ENCODE data around the gene RPS6KC1. TPM values are rescaled to one million over a fixed set of nuclear protein-coding genes. Genes with fewer than 3 reads are reported as not detected.

Gene RPS6KC1
- total RNA-seq, 2 experiments from 2014 or later: 9.4 to 10.7 TPM

DNA sequence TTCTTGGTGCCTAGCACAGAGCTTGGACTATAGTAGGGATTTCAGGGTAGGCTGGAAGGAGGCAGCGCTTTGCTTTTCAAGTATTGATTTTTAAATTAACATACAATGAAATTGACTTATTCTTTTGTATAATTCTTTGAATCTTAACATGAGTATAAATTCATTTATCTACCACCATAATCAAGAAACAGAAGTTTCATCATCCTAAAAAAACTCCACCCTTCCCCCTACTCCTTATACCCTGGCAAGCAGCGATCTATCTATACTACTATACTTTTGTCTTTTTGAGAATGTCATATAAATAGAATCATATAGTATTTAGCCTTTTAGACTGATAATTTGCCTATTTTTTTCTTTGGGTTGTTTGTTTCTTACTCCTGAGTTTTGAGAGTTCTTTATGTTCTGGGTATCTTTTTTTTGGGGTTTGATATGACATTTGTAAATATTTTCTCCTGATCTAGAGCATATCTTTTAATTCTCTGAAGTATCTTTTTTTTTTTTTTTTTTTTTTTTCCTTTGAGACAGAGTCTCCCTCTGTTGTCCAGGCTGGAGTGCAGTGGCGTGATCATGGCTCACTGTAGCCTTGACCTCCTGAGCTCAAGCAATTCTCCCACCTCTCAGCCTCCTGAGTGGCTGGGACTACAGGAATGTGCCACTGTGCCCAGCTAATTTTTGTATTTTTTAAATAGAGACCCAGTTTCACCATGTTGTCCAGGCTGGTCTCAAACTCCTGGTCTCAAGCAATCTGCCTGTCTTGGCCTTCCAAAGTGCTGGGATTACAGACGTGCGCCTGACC is 6.4 kb downstream of the RPS6KC1 start:
- ChIA-PET POLR2A (interaction anchor here (0.7 to 1.2 kb wide), 3 partner anchors 25 to 118 kb away, joined by 3 to 7 read pairs (median 4); no protein-coding TSS in a partner anchor), CTCF (ENCODE audit: unreplicated experiment) (no interaction called here)
- intact Hi-C loops (cut with micrococcal nuclease; ENCODE audit: unreplicated experiment): no loop called here
- no peak for DNase-seq (ENCODE audit: low spot score)
- no peak overlapping the region for H3K4me3 ChIP-seq (ENCODE audit: low read depth, low read length, poor library complexity, severe bottlenecking)
- no peak for TF ChIP-seq EZH2phosphoT487 (IDR thresholded peaks at IDR 0.05; ENCODE audit: borderline replicate concordance, low read depth, low read length)
- TF ChIP-seq, protein P1, sequence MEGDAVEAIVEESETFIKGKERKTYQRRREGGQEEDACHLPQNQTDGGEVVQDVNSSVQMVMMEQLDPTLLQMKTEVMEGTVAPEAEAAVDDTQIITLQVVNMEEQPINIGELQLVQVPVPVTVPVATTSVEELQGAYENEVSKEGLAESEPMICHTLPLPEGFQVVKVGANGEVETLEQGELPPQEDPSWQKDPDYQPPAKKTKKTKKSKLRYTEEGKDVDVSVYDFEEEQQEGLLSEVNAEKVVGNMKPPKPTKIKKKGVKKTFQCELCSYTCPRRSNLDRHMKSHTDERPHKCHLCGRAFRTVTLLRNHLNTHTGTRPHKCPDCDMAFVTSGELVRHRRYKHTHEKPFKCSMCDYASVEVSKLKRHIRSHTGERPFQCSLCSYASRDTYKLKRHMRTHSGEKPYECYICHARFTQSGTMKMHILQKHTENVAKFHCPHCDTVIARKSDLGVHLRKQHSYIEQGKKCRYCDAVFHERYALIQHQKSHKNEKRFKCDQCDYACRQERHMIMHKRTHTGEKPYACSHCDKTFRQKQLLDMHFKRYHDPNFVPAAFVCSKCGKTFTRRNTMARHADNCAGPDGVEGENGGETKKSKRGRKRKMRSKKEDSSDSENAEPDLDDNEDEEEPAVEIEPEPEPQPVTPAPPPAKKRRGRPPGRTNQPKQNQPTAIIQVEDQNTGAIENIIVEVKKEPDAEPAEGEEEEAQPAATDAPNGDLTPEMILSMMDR (conservative IDR thresholded peaks at IDR 0.05; ENCODE audit: low read length): no peak
- no peak overlapping the region for H3K4me2 ChIP-seq (ENCODE audit: low read length)
- BruUV-seq (replicated peaks): no TSS peak
- H3K79me2 ChIP-seq (ENCODE audit: insufficient read depth, low read depth, low read length): no peaks in the 10 kb centered on the region
- H3K9me3 ChIP-seq (ENCODE audit: low read length): 0 out of 2 replicates have a peak, but pooled peaks cover 7% of the 10 kb centered on the region
- no peaks in the 10 kb centered on the region for H4K20me1 ChIP-seq (ENCODE audit: insufficient read depth, low read length)
- no peaks in the 10 kb centered on the region for H3K9me2 ChIP-seq (ENCODE audit: insufficient read depth, low read length)
- no peaks in the 10 kb centered on the region for H3K4me1 ChIP-seq (ENCODE audit: insufficient read depth, low read length, poor library complexity, severe bottlenecking)
- H3K36me3 ChIP-seq (ENCODE audit: insufficient read depth, low read length): no peaks in the 10 kb centered on the region
- H2AFZ ChIP-seq (ENCODE audit: low read length): no peak overlapping the region
- H3K27ac ChIP-seq (ENCODE audit: low read depth, low read length, poor library complexity, severe bottlenecking): no peak overlapping the region

DNA sequence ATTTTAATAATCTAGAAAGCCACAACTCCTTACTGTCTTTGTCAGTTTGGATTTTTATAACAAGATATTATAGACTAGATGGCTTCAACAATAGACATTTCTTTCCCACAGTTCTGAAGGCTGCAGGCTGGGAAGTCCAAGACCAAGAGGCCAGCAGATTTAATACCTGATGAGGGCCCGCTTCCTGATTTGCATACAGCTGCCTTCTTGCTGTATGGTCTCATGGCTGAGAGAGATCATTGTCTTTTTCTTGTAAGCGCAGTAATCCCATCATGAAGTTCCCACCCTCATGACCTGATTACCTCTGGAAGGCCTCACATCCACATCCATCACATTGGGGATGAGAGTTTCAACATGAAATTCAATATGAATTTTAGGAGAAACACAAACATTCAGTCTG is 9.8 kb downstream of the RPS6KC1 start:
- no peaks in the 10 kb centered on the region for H3K79me2 ChIP-seq (ENCODE audit: insufficient read depth, low read depth, low read length)
- no peak overlapping the region for H2AFZ ChIP-seq (ENCODE audit: low read length)

More for the DNA sequence above, 9.8 kb downstream of the RPS6KC1 start:
- 0 out of 2 replicates have a peak, but pooled peaks cover 7% of the 10 kb centered on the region for H3K9me3 ChIP-seq (ENCODE audit: low read length)
- H3K4me3 ChIP-seq (ENCODE audit: low read depth, low read length, poor library complexity, severe bottlenecking): no peak overlapping the region
- intact Hi-C loops (cut with micrococcal nuclease; ENCODE audit: unreplicated experiment): no loop called here
- TF ChIP-seq EZH2phosphoT487 (IDR thresholded peaks at IDR 0.05; ENCODE audit: borderline replicate concordance, low read depth, low read length): no peak
- TF ChIP-seq, protein P1 (conservative IDR thresholded peaks at IDR 0.05; ENCODE audit: low read length): no peak
- H3K9me2 ChIP-seq (ENCODE audit: insufficient read depth, low read length): no peaks in the 10 kb centered on the region
- no peak overlapping the region for H3K27ac ChIP-seq (ENCODE audit: low read depth, low read length, poor library complexity, severe bottlenecking)
- BruUV-seq (replicated peaks): no TSS peak
- H3K4me1 ChIP-seq (ENCODE audit: insufficient read depth, low read length, poor library complexity, severe bottlenecking): no peaks in the 10 kb centered on the region
- no peak for DNase-seq (ENCODE audit: low spot score)
- H3K36me3 ChIP-seq (ENCODE audit: insufficient read depth, low read length): no peaks in the 10 kb centered on the region
- POLR2A ChIA-PET: no interaction called here
- CTCF ChIA-PET (ENCODE audit: unreplicated experiment): no interaction called here
- no peaks in the 10 kb centered on the region for H4K20me1 ChIP-seq (ENCODE audit: insufficient read depth, low read length)
- H3K4me2 ChIP-seq (ENCODE audit: low read length): no peak overlapping the region
